MM.1S (cell line): ENCODE measurements around the gene KCNA5.

Experiments
- CTCF ChIP-seq: fragments of 300-600 bp; sonication (generic); IDR thresholded peaks from 2 replicates; pipeline ENCODE4 v1.5.1; 2016; ENCODE audit warnings: antibody characterized with exemption, low read length, mixed read lengths
- EZH2 ChIP-seq: fragments of 300-600 bp; sonication (generic); optimal IDR thresholded peaks from 2 replicates; pipeline ENCODE3; 2017; ENCODE audit warnings: low read depth, mild to moderate bottlenecking, antibody characterized with exemption, low read length, mixed read lengths

GRCh38 chr12:5068126-5068525, 24.4 kb downstream of the KCNA5 start:
- no peak for TF ChIP-seq CTCF
- no peak for TF ChIP-seq EZH2
